ENCODE measurements around the gene CNKSR3. TPM values are rescaled to one million over a fixed set of nuclear protein-coding genes. Genes with fewer than 3 reads are reported as not detected.

CNKSR3 gene
- total RNA-seq, 1 experiment from 2014 or later = 2.2 TPM

DNA sequence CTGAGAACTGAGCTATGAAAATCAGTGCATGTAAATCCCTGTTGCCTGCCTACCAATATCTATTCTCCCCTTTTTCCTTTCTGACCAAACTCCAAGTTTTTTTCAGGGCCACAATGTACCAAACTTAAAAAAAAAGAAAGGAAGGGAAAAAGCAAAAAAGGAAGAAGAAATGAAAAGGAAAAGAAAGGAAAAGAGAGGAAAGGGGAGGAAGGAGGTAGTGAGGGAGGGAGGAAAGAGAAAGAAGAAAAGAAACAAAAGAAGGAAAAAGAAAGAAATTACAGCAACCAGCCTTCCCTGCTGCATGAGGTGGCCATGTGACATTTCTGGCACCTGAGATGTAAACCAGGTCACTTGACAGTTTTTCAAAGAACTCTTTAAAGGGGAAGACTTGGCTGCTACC is 4.4 kb downstream of the CNKSR3 start:
- no peak for DNase-seq (ENCODE audit: low spot score)
- in situ Hi-C loops (cut with HindIII; ENCODE audit: low sequenced_read_pairs) = no loop called here

DNA sequence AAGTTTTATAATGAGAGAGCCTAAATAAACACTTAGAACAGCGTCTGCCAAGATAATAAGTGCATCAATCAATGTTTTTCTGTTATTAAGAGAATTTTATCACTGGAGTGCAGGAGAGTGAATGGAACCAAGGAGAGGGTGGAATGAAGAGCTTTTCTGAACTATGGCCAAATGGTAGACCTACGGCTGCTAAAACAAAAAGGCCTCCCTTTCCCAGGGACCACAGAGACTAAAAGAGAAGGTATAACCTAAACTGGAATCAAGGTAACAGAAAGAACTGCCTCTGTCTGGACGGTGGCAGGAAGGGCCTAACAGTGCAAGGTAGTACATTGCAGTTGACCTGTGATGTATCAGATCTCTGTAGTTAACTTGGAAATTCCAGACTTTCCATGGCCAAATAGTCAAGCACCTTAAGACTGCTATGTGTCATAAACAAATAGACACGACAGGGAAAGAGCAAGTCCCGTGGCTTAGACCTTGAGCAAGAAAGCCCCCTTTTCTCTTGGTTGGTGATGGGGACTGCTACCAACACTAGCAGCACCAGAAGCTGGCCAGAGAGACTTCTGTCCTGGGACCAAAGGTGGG is 5.5 kb downstream of the CNKSR3 start:
- DNase-seq (ENCODE audit: low spot score) = no peak
- in situ Hi-C loops (cut with HindIII; ENCODE audit: low sequenced_read_pairs) = no loop called here

DNA sequence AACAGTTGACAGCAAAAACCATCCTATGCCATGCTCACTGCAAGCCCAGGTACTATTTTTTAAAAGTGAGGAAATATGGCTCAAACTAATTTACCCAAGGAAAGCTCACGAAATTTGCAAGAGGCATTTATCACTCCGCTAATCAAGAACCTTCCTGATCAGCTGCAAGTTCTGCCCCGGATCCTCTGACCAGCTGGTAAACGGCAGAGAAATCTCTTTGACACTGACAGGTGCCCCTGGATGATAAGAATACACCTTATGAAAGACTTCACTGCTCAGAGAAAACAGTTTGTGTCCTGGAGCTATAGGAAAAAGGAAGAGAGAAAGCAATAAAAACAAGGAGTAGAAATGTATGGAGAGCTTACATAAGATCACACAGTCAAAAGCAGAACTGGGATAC is 6.4 kb downstream of the CNKSR3 start:
- DNase-seq (ENCODE audit: low spot score) = no peak
- in situ Hi-C loops (cut with HindIII; ENCODE audit: low sequenced_read_pairs) = no loop called here

DNA sequence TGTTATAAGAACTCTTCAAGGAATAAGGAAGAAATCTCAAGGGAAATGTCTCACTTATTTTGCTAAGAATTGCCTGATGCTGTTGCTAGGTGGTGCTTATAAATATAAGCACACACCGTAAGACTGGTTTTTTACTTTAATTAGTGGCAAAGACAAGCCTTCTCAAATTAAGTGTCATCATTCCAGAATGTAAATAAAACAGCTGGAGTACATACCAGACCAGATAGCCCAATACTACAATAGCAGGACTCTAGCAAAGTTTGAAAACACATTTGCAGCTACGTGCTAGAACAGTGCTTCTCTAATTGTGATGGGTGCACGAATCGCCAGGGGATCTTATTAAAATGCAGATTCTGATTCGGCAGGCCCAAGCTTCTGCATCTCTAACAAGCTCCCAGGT is 6.8 kb downstream of the CNKSR3 start:
- DNase-seq (ENCODE audit: low spot score) = no peak
- in situ Hi-C loops (cut with HindIII; ENCODE audit: low sequenced_read_pairs) = no loop called here

DNA sequence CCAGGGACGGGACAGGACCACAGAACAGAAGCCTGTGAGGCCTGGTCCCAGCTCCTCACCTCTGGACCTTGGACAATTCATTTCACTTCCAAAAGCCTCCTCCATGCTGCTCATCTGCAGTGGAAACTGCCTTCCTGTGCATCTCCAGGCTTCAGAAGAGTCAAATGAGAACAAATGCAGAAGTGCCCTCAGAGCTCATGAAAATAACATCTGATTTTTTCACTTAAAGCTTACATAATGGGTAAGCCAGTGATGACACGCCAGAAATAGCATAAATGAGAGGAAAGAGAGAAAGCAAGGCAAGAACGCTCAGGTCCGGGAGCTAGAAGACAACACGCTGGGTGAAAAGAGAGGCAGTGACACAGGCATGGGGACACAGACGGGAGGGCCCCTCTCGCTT is 7.9 kb downstream of the CNKSR3 start:
- DNase-seq (ENCODE audit: low spot score) = no peak
- in situ Hi-C loops (cut with HindIII; ENCODE audit: low sequenced_read_pairs) = no loop called here

DNA sequence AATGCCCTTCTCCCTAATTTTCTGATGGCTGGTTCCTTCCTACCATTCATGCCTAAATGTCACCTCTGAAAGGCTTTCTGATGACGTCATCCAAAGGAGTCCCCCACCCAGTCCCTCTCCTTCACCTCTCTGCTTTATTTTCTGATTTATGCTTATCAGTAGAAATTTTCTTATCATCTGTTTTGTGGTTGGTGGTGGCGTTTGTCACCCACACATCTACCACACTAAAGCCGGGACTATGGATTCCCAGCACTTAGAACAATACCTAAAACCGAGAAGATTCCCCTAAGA is 9.0 kb downstream of the CNKSR3 start:
- in situ Hi-C loops (cut with HindIII; ENCODE audit: low sequenced_read_pairs) = no loop called here

DNA sequence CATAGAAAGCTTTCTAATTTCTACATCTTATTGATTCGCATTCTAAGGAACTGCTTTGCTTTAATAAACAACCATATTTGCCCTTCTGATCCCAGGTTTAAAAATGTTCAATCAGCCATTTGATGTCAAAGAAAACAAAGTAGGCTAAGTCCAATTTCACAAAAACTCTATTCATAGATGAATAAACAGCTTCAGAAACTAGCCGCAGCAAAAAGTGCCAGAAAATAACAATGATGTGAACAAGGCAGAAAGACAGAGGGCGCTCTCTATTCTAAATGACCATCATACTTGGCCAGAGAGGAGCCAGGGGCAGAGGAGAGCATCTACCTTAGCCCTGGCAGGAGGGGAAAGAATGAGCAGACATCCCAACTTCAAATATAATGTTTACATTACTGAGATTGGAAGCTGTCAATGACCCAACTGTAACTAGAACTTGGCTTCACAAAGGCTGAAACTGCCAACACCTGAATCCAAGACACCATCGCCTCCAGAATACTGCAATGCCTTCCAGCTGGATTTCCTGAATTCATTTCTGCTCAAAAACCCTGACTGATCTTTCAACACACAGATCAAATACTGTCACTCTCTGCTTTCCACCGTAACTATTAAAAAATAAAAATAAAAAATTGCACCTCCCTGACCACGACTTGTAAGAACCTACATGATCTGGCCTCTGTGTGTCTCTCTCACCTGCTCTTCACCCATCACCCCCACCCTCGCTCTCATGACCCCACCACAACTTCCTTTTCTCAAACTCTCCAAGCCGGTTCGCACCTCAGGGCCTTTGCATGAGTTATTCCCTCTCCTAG is 9.5 kb downstream of the CNKSR3 start:
- peak; percentile 14 for DNase-seq (ENCODE audit: low spot score)
- in situ Hi-C loops (cut with HindIII; ENCODE audit: low sequenced_read_pairs) = no loop called here

More for the DNA sequence above, 9.0 kb downstream of the CNKSR3 start:
- no peak for DNase-seq (ENCODE audit: low spot score)

DNA sequence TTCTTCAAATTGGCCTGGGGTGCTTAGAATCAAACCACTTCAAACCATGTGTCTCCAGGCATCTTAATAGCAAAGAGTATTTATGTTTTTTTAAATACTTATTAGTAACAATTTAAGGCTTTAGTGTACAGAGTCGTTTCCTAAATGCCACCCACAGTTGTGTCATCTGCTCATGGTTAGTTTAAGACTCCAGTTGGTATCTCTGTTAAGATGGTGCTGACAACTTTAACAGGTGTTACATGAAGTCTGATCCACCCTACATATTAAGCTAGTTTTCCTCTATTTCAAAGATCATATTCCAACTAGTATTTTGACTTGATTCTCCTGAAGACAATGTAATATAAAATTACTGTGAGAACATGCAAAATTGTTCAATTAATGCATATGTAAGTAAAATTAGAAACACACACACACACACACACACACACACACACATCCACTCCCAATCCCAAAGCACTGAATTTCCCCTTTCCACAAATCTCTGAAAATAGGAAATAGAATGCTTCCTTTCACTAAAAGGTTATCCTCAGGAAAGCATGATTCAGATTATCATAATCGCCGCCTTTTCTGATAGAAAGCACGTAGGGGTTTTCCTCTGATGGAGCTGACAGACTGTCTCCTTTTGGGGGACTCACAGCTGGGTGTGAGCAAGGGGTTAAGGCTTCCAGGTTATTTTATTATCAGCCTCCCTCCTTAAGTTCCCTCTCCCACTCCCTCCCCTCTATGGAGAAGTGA is 10.5 kb downstream of the CNKSR3 start:
- no peak for DNase-seq (ENCODE audit: low spot score)
- in situ Hi-C loops (cut with HindIII; ENCODE audit: low sequenced_read_pairs) = no loop called here

DNA sequence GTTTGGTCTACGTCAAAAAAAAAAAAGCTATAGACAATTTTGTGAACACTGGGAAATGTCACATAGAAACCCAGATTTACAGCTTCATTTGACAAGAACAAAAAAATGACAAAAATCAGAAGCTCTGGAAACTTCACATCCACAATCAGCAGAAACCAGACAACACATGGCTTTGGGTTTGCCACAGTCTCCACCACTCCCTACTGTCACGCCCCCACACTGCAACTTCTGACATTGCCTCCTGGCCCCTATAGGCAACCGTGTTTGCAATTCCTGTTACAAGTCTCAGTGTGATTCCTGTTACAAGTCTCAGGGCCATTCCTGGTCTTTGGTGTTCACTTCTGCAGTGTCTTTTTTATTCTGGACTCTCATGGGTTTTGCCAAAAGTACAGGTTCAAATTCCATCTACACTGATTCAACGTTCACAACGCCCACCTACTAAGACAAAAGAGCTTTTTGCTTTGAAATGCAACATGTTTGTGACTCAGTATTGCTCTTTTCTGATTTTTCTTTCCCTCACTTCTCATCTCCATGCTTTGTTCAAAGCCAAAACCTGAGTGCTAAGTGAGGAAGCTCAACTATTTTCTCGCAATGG is 12.0 kb downstream of the CNKSR3 start:
- DNase-seq (ENCODE audit: low spot score) = no peak
- in situ Hi-C loops (cut with HindIII; ENCODE audit: low sequenced_read_pairs) = no loop called here

DNA sequence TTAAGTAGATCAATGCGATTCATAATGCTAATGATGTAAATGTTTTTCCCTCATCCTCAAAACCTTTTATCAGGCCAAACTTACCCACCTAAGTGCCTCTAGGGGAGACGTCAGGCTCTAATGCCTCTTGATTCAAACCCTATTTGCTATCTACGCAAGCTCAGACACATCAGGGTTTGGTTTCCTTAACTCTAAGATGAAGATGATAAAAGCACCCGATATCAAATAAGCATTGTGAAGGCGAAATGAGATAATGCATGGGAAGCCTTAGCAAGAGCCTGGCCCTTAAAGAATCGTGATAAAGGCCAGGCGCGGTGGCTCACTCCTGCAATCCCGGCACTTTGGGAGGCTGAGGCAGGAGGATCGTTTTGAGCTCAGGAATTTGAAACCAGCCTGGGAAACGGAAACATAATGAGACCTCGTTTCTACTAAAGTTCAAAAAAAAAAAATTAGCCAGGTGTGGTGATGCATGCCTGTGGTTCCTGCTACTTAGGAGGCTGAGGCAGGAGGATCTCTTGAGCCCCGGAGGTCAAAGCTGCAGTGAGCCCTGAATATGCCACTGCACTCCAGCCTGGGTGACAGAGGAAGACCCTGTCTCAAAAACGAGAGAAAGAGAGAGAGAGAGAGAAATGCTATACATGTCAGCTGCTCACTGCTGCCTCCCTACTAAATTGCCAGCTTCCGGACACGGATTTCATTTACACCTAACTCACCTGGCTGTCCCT is 13.5 kb downstream of the CNKSR3 start:
- in situ Hi-C loops (cut with HindIII; ENCODE audit: low sequenced_read_pairs) = no loop called here
- DNase-seq (ENCODE audit: low spot score) = no peak

DNA sequence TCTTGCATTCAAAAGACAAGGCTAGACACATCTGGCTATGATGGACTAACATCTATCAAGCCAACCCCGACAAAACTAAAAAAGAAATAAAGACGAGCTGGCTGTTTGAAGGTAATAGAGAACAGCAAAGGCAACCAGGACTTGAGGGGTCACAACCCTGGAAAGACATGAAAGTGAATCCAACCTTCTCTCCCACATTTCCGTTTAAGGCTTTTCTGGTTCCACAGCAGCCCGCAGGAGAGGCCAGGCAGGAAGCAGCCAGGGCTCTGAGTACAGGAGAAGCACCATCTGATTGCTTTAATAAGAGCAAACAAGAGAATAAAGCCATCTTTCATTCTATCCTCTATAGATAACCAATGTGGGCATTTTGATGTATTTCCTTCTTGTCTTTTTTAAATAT is 14.3 kb downstream of the CNKSR3 start:
- in situ Hi-C loops (cut with HindIII; ENCODE audit: low sequenced_read_pairs) = no loop called here

DNA sequence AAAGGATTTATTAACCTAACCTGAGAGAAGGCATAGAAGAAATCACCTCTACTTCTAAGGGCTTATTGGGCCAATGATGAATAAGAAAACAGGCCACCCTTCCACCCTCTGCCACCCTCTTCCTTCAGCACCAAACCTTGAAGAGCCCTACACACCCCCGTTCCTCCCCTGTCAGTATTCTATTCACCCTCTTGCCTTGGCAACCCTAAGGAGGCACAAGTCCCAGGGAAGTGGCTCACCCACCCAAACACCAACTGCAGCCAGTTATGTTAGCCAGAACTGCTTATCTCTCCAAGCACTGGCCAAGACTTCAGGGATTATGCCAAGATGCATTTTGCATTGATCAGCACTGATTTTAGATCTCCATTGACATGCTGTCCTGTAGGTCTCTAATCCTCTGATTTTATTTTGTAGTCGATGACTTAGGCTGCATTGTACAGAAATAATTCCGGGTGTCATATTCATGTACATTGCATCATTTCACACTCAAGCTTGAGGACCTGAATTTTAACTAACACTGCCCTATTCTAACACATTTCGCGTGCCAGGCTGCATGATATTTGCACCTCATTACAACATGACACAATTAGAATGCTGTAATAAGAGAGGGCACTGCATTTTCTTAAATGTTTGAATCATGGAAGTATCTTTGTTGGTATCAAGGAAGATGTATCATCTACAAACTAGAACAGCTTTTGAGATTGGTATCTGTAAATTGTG is 15.7 kb downstream of the CNKSR3 start:
- in situ Hi-C loops (cut with HindIII; ENCODE audit: low sequenced_read_pairs) = no loop called here
- no peak for DNase-seq (ENCODE audit: low spot score)

More for the DNA sequence above, 14.3 kb downstream of the CNKSR3 start:
- DNase-seq (ENCODE audit: low spot score) = no peak

DNA sequence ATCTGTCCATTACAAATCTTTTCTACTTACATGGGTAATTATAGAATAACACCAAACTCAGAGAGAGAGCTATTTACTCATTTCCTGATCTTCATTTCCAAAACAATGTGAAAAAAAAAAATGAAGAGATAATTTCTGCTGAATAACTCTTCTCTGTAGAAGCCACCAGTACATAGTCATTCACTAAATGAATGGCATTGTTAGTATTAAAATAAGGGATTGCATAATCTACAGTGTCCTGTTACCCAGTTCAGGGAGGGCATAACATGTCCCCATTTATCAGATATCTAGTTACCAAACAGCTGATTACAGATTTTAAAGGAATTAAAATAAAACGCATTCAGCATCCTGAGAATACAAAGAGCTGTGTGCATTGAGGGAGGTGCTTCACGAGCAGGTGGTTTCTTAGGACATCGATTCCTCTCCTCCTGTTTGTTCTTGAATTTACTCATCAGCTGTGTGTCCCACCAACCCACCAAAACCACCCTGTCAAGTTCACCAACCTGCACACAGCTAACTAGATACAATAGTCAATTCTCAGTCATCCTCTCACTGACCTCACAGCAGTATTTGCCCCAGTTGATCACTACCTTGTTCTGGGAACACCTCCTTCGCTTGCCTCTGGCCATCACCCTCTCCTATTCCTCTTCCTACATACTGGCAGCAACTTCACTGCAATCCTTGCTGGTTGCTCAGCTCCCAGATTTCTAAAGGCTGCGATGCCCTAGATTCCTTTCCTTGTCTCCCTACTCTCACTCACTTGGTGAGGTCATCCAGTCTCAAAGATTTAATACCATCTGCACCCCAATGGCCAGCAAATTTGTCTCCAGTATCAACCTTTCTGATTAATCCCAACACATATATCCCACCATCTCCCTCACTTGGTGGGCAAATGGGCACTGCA is 18.7 kb downstream of the CNKSR3 start:
- no peak for DNase-seq (ENCODE audit: low spot score)
- in situ Hi-C loops (cut with HindIII; ENCODE audit: low sequenced_read_pairs) = no loop called here

DNA sequence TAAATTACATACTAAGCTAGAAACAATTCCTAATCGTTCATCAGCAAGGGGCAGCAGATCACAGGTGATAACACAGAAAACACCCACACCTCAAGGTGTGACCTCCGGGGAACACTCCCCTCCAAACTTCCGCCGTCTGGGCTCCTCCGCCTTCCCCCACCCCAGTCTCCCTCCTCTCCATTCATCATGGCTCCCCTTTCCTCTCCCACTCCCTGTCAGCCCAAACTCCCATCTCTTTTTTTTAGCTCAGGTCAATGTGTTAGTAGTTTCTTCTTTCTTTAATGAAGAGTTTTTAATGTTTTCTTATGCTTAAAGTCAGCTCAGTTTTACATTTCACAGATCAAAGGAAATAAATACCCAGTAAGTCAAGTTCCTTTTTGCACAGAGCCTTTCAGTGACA is 20.7 kb downstream of the CNKSR3 start:
- no peak for DNase-seq (ENCODE audit: low spot score)
- in situ Hi-C loops (cut with HindIII; ENCODE audit: low sequenced_read_pairs) = no loop called here

DNA sequence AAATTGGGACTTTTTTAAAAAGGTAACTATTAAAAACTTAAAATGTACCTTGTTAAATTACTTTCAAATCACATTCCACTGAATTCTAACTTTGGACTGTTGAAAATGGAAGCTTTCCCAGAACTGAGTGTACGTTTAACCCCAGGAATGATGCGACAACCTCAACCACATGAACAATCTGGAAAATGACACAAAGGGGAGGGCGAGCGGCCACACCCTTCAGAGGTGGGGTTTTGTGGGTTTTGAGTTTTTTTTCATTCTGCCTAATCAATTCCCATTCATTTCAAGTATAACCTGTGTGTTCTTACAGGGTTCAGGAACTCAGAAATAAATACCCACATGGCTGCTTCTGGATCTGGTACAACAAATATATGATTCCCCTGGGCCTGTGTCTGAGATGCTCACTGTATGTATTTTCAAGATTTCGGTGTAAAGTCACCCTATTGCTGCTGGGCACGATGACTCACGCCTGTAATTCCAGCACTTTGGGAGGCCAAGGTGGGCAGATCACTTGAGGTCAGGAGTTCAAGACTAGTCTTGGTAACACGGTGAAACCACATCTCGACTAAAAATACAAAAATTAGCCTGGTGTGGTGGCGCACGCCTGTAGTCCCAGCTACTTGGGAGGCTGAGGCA is 21.6 kb downstream of the CNKSR3 start:
- in situ Hi-C loops (cut with HindIII; ENCODE audit: low sequenced_read_pairs) = no loop called here

DNA sequence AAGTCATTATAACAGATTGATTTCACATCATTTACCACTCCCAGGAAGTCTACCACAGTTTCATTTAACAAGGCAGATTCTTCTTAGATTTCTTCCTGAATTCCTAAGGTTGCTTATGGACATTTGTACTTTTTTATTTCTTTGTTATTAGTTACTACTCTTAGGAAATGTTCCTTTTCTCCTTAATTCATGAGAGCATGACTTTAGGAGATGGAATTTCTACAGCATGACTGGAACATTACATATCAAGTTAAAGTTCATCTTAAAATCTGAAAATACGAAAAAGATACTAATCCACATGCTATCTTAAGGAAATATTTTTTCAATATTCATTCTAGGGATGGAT is 22.3 kb downstream of the CNKSR3 start:
- no peak for DNase-seq (ENCODE audit: low spot score)

More for the DNA sequence above, 21.6 kb downstream of the CNKSR3 start:
- DNase-seq (ENCODE audit: low spot score) = no peak

DNA sequence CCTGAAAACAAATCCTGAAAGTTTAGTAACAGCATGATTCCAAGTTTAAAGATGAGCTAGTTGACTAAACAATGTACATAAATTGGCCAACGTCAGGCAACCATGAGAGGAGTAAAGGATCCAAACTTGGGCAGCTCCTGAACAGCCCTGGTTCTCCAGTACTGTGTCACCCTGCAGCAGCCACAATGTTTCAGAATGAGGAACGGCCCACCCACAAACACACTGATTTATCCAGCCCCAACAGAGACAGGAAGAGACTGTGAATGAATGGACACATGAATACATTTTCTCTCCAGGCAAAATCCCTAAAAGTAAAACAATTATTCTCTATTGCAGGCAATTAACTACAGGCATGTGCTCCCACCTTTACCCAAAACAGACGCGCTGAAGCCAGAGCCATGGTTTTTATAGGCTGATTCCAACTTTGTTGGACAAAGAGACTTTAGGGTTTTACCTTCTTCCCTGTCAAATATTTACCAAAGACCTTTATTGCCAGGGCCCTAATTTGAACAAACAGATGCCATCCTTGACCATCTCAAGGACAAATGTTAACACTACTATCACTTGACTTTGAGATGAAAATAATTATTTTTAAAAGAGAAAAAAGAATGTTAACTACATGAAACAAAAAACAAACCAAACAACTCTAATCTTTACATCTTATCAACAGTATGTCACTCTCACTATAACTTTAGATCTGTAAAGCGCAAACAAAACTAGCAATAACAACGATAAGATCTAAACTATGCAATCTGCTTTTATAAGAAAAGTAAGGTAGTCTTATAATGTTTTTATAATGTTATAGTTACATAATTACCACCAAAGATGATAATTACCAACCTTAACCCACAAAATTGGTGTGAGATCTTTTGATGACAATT is 22.9 kb downstream of the CNKSR3 start:
- in situ Hi-C loops (cut with HindIII; ENCODE audit: low sequenced_read_pairs) = no loop called here
- DNase-seq (ENCODE audit: low spot score) = no peak

More for the DNA sequence above, 22.3 kb downstream of the CNKSR3 start:
- in situ Hi-C loops (cut with HindIII; ENCODE audit: low sequenced_read_pairs) = no loop called here

All from G401 (cell line).